H1 (cell line): ENCODE results near the gene NOX1. TPM values are rescaled to one million over a fixed set of nuclear protein-coding genes. Genes with fewer than 3 reads are reported as not detected.

Source experiments
- CTCF ChIA-PET: fragments of 300-600 bp; sonication (Branson Sonifier 250); formaldehyde crosslinking; loops from one replicate; lab custom pipeline; 2021; ENCODE audit not compliant: partially characterized antibody; lab: Charles Lee
- POLR2A ChIA-PET: fragments of 300-600 bp; sonication (Branson Sonifier 250); formaldehyde crosslinking; loops from one replicate; lab custom pipeline; 2021; ENCODE audit warnings: inconsistent platforms; ENCODE audit not compliant: partially characterized antibody; lab: Charles Lee
- DNase-seq, 2 experiments: peaks; one replicate each; pipeline versions ENCODE4 v3.0.0 to v3.0.0-alpha.2; 2010 to 2022; ENCODE audit warnings: low spot score in 2 of 2, low read depth in 1 of 2, mixed read lengths in 1 of 2
- FAIRE-seq: peaks from 2 replicates; lab custom pipeline; 2011; peaks lifted over from hg19 to GRCh38; lab: Jason Lieb, UNC
- H2AFZ ChIP-seq: 2 replicates; pipeline ENCODE4 v1.8.1; 2012; ENCODE audit warnings: low read length, inconsistent platforms
- H2AK5ac ChIP-seq: 2 replicates; pipeline ENCODE4 v1.6.1; 2013; ENCODE audit warnings: low read depth, low read length
- H2BK120ac ChIP-seq: replicated peaks from 2 replicates; pipeline ENCODE3; 2013; ENCODE audit warnings: low read depth, low read length, inconsistent platforms
- H2BK12ac ChIP-seq: 2 replicates; pipeline ENCODE4 v1.6.1; 2013; ENCODE audit warnings: low read depth, low read length
- H2BK15ac ChIP-seq: 2 replicates; pipeline ENCODE4 v1.6.1; 2013; ENCODE audit warnings: low read length
- H2BK20ac ChIP-seq: 2 replicates; pipeline ENCODE4 v1.6.1; 2013; ENCODE audit warnings: low read length
- H2BK5ac ChIP-seq: 2 replicates; pipeline ENCODE4 v1.6.1; 2013; ENCODE audit warnings: low read depth, low read length
- H3K14ac ChIP-seq: 2 replicates; pipeline ENCODE4 v1.6.1; 2013; ENCODE audit warnings: inconsistent platforms; ENCODE audit not compliant: insufficient read length
- H3K18ac ChIP-seq: 2 replicates; pipeline ENCODE4 v1.6.1; 2013; ENCODE audit warnings: low read length; ENCODE audit errors: extremely low read depth
- H3K23ac ChIP-seq: 2 replicates; pipeline ENCODE4 v1.6.1; 2013; ENCODE audit warnings: inconsistent platforms; ENCODE audit not compliant: insufficient read length
- H3K23me2 ChIP-seq: 2 replicates; pipeline ENCODE4 v1.6.1; 2013; ENCODE audit warnings: low read depth, low read length
- H3K27ac ChIP-seq: 2 replicates; pipeline ENCODE4 v1.6.1; 2011; ENCODE audit warnings: low read depth, low read length, inconsistent platforms
- H3K27me3 ChIP-seq, 4 experiments: replicated peaks in 1 of 4; 1 replicate in 1 of 4; 2 replicates in 3 of 4; pipeline versions ENCODE4 v1.6.1 to v1.8.1; 2011 to 2013; ENCODE audit warnings: low read length in 3 of 4, mild to moderate bottlenecking in 3 of 4, inconsistent platforms in 2 of 4, mixed read lengths in 2 of 4, moderate library complexity in 1 of 4; ENCODE audit not compliant: control insufficient read depth in 3 of 4, insufficient read depth in 3 of 4; ENCODE audit errors: extremely low read depth in 1 of 4
- H3K36me3 ChIP-seq, 4 experiments: 2 replicates each; pipeline versions ENCODE4 v1.6.1 to v1.8.1; 2011 to 2013; ENCODE audit warnings: mild to moderate bottlenecking in 4 of 4, low read length in 3 of 4, moderate library complexity in 2 of 4, control low read depth in 1 of 4, inconsistent platforms in 1 of 4; ENCODE audit not compliant: insufficient read depth in 4 of 4, control insufficient read depth in 2 of 4
- H3K4ac ChIP-seq: replicated peaks from 2 replicates; pipeline ENCODE3; 2013; ENCODE audit warnings: low read length, low read depth, mixed read lengths, inconsistent platforms; ENCODE audit not compliant: insufficient read length
- H3K4me1 ChIP-seq, 4 experiments: replicated peaks in 1 of 4; 1 replicate in 1 of 4; 2 replicates in 3 of 4; pipeline versions ENCODE4 v1.6.1 to v1.8.1; 2011 to 2013; ENCODE audit warnings: low read length in 3 of 4, inconsistent platforms in 2 of 4, mixed read lengths in 1 of 4; ENCODE audit not compliant: insufficient read depth in 4 of 4, control insufficient read depth in 3 of 4
- H3K4me2 ChIP-seq, 2 experiments: 2 replicates each; pipeline versions ENCODE4 v1.6.1 to v1.8.1; 2011 to 2013; ENCODE audit warnings: low read depth in 2 of 2, low read length in 2 of 2, control low read depth in 1 of 2, inconsistent platforms in 1 of 2, mild to moderate bottlenecking in 1 of 2; ENCODE audit not compliant: insufficient read depth in 1 of 2
- H3K4me3 ChIP-seq, 4 experiments: fragments of 200-600, 300-600 bp in 1 of 4; sonication (generic), shearing (Covaris generic), sonication (Bioruptor Twin) in 1 of 4; 2 replicates each; pipeline versions ENCODE4 v1.5.1 to v1.8.1; 2011 to 2016; ENCODE audit warnings: low read length in 4 of 4, low read depth in 3 of 4, control low read depth in 2 of 4, inconsistent platforms in 2 of 4, mild to moderate bottlenecking in 2 of 4, mixed read lengths in 1 of 4, moderate library complexity in 1 of 4; ENCODE audit not compliant: insufficient read depth in 2 of 4; ENCODE audit errors: extremely low read depth in 1 of 4
- H3K56ac ChIP-seq: replicated peaks from 2 replicates; pipeline ENCODE3; 2013; ENCODE audit warnings: low read depth, mild to moderate bottlenecking, mixed read lengths, low read length, inconsistent platforms; ENCODE audit not compliant: insufficient read length
- H3K79me1 ChIP-seq: 2 replicates; pipeline ENCODE4 v1.6.1; 2013; ENCODE audit warnings: low read depth, low read length, control low read depth
- H3K79me2 ChIP-seq, 2 experiments: 2 replicates each; pipeline versions ENCODE4 v1.6.1 to v1.8.1; 2012 to 2013; ENCODE audit warnings: low read length in 2 of 2, mild to moderate bottlenecking in 2 of 2, inconsistent platforms in 1 of 2; ENCODE audit not compliant: insufficient read depth in 2 of 2, control insufficient read depth in 1 of 2
- H3K9ac ChIP-seq, 4 experiments: replicated peaks in 1 of 4; 1 replicate in 1 of 4; 2 replicates in 3 of 4; pipeline versions ENCODE4 v1.6.1 to v1.8.1; 2011 to 2013; ENCODE audit warnings: low read depth in 3 of 4, low read length in 3 of 4, control low read depth in 2 of 4, mild to moderate bottlenecking in 2 of 4, moderate library complexity in 2 of 4, inconsistent platforms in 1 of 4; ENCODE audit errors: extremely low read depth in 1 of 4
- H3K9me3 ChIP-seq, 2 experiments: 2 replicates each; pipeline versions ENCODE4 v1.6.1 to v1.8.1; 2012 to 2013; ENCODE audit warnings: mild to moderate bottlenecking in 2 of 2, moderate library complexity in 2 of 2, control low read depth in 1 of 2, inconsistent platforms in 1 of 2, low read depth in 1 of 2, low read length in 1 of 2, mixed read lengths in 1 of 2; ENCODE audit not compliant: insufficient read depth in 2 of 2
- H4K20me1 ChIP-seq, 2 experiments: replicated peaks in 1 of 2; 2 replicates each; pipeline versions ENCODE3 to v1.8.1; 2011 to 2013; ENCODE audit warnings: inconsistent platforms in 2 of 2, low read length in 2 of 2, mild to moderate bottlenecking in 1 of 2; ENCODE audit not compliant: insufficient read depth in 2 of 2, control insufficient read depth in 1 of 2
- H4K5ac ChIP-seq: 2 replicates; pipeline ENCODE4 v1.6.1; 2013; ENCODE audit warnings: low read length, low read depth, mixed read lengths, inconsistent platforms; ENCODE audit not compliant: insufficient read length
- H4K8ac ChIP-seq: 2 replicates; pipeline ENCODE4 v1.8.0; 2013; ENCODE audit warnings: mild to moderate bottlenecking, moderate library complexity, low read length, inconsistent platforms; ENCODE audit not compliant: insufficient read depth; ENCODE audit errors: extremely low read depth
- H4K91ac ChIP-seq: replicated peaks from 2 replicates; pipeline ENCODE3; 2013; ENCODE audit warnings: low read length, mixed read lengths, inconsistent platforms; ENCODE audit not compliant: insufficient read length
- CEBPB ChIP-seq: IDR thresholded peaks from 2 replicates; pipeline ENCODE4 v1.6.1; 2012; ENCODE audit warnings: low read depth, low read length
- CTBP2 ChIP-seq: IDR thresholded peaks from 2 replicates; pipeline ENCODE4 v1.7.0; 2011; ENCODE audit warnings: borderline replicate concordance, mild to moderate bottlenecking, moderate library complexity, mixed read lengths, low read length; ENCODE audit not compliant: insufficient read depth, insufficient read length
- RFX5 ChIP-seq: IDR thresholded peaks from 2 replicates; pipeline ENCODE4 v1.6.1; 2011; ENCODE audit warnings: low read depth, low read length, improper control_type of control experiment, borderline replicate concordance
- RXRA ChIP-seq: IDR thresholded peaks from 2 replicates; pipeline ENCODE4 v1.6.1; 2011; ENCODE audit warnings: low read depth, mild to moderate bottlenecking, low read length, moderate library complexity; ENCODE audit not compliant: insufficient read depth
- SAP30 ChIP-seq: fragments of 300-600 bp; sonication (generic); IDR thresholded peaks from 2 replicates; pipeline ENCODE4 v1.7.1; 2012; ENCODE audit warnings: low read length, moderate library complexity, mild to moderate bottlenecking, inconsistent platforms; ENCODE audit not compliant: insufficient read depth, insufficient replicate concordance
- WGBS, 2 experiments: shearing (Covaris generic) in 1 of 2; methylation state at CpG; one replicate each; pipeline versions ENCODE4 v1.1.6 to v1.1.7; 2013 to 2015; ENCODE audit warnings: low lambda C conversion rate in 2 of 2, mixed read lengths in 2 of 2, inconsistent platforms in 1 of 2, low coverage in 1 of 2, missing lambda C conversion rate in 1 of 2; ENCODE audit not compliant: insufficient replicate concordance in 2 of 2, insufficient coverage in 1 of 2, insufficient read length in 1 of 2; ENCODE audit errors: extremely low coverage in 1 of 2, missing lambda C conversion rate in 1 of 2; 5-methylcytosine and 5-hydroxymethylcytosine counted together
- polyA plus RNA-seq, 7 experiments: library from polyadenylated mRNA; depleted of rRNA in 3 of 7; stranded (reverse) in 5 of 7; unstranded in 2 of 7; fragments of >200 nt in 5 of 7; fragments of 200-250 nt in 2 of 7; gene quantifications; 1 replicate in 5 of 7; 2 replicates in 1 of 7; 4 replicates in 1 of 7; pipeline versions ENCODE4 v1.2.1 to v1.2.3, GENCODE V29; 2011 to 2013; ENCODE audit warnings: missing spikeins in 2 of 7, mixed read lengths in 2 of 7
- total RNA-seq: library from RNA; stranded (reverse); fragmentation: NEBNext Ultra II Directional; extraction: Animal tissue kit (Norgen Biotek cat#: 25700); gene quantifications from 2 replicates; pipeline ENCODE4 v1.2.1, GENCODE V29; 2021

NOX1 gene
- total and polyA plus RNA-seq, 2 of the 8 experiments (the other 6 are each of a cell fraction or from before 2014, with no cell fraction given), result not detected

- no peak overlapping the region for H3K27ac ChIP-seq
- H3K23me2 ChIP-seq, result peaks cover 2% of the 10 kb centered on the region; the same call in 1 of the 2 replicates
- TF ChIP-seq SAP30, result no peak
- no peak for TF ChIP-seq CEBPB
- TF ChIP-seq RXRA, result no peak
- no peak for TF ChIP-seq CTBP2
- TF ChIP-seq RFX5, result no peak
Observed at GRCh38 chrX:100880368-100880767, 6.2 kb upstream of the NOX1 start.

More at GRCh38 chrX:100880368-100880767, 6.2 kb upstream of the NOX1 start:
- no peaks in the 10 kb centered on the region for H3K79me2 ChIP-seq
- no peak overlapping the region for H2BK120ac ChIP-seq
- H2BK12ac ChIP-seq, result no peak overlapping the region
- H3K14ac ChIP-seq, result no peak overlapping the region
- POLR2A ChIA-PET, result no interaction called here
- no peak for FAIRE-seq
- no peaks in the 10 kb centered on the region for H3K4me1 ChIP-seq
- no peak overlapping the region for H2BK20ac ChIP-seq
- CTCF ChIA-PET, result no interaction called here
- no peaks in the 10 kb centered on the region for H3K79me1 ChIP-seq
- no peaks in the 10 kb centered on the region for H3K36me3 ChIP-seq
- H3K56ac ChIP-seq, result no peak overlapping the region
- H2AFZ ChIP-seq, result no peak overlapping the region
- no peak overlapping the region for H3K18ac ChIP-seq
- no peak overlapping the region for H4K8ac ChIP-seq
- H3K27me3 ChIP-seq, result no peaks in the 10 kb centered on the region
- no peaks in the 10 kb centered on the region for H4K20me1 ChIP-seq
- H3K4me2 ChIP-seq, result no peak overlapping the region
- no peak overlapping the region for H4K5ac ChIP-seq
- H3K4me3 ChIP-seq, result no peak overlapping the region
- H4K91ac ChIP-seq, result no peak overlapping the region
- WGBS, 2 experiments, result 88% methylated on average over 2 of the region's 2 CpGs; no CpG with 5 or more reads in 1 of the 2 experiments
- no peak overlapping the region for H3K4ac ChIP-seq
- DNase-seq, result no peak
- no peak overlapping the region for H2BK15ac ChIP-seq
- no peak overlapping the region for H2AK5ac ChIP-seq
- no peak overlapping the region for H3K23ac ChIP-seq
- no peak overlapping the region for H3K9ac ChIP-seq
- no peak overlapping the region for H2BK5ac ChIP-seq
- H3K9me3 ChIP-seq, result no peaks in the 10 kb centered on the region
